Suprapubic skin (tissue), 4 donors: ENCODE measurements around the gene ZCCHC8.

ENCODE experiments used
- CTCF ChIP-seq, 2 donors: fragments of 200-600 bp in 1 of 2; fragments of 450-650 bp in 1 of 2; sonication (generic) in 1 of 2; IDR thresholded peaks; one replicate each; pipeline ENCODE4 v1.5.1; 2016 to 2019; ENCODE audit warnings: antibody characterized with exemption in 2 of 2, mild to moderate bottlenecking in 1 of 2, moderate library complexity in 1 of 2
- POLR2A ChIP-seq, 2 donors: fragments of 450-650 bp; IDR thresholded peaks; one replicate each; pipeline ENCODE4 v1.6.1; 2017; ENCODE audit warnings: antibody characterized with exemption in 2 of 2, mild to moderate bottlenecking in 2 of 2, moderate library complexity in 2 of 2
- POLR2AphosphoS5 ChIP-seq, 3 donors: sonication (generic); formaldehyde crosslinking; IDR thresholded peaks; one replicate each; pipeline ENCODE4 v1.6.1; 2017; ENCODE audit warnings: antibody characterized with exemption in 3 of 3

GRCh38 chr12:122508163-122508562 lies 7.4 kb upstream of the ZCCHC8 start:
- TF ChIP-seq POLR2A (IDR thresholded peaks at IDR 0.05) (no peak), POLR2AphosphoS5 (IDR thresholded peaks at IDR 0.05) (no peak), CTCF (IDR thresholded peaks at IDR 0.05) (no peak)
